ENCODE data around the gene TKFC. TPM values are rescaled to one million over a fixed set of nuclear protein-coding genes. Genes with fewer than 3 reads are reported as not detected.

Gene TKFC
- total and polyA plus RNA-seq, 9 of the 15 experiments (the other 6 are each of a cell fraction or from before 2014, with no cell fraction given) = 2.0 to 61.7 (median 28.5) TPM

GRCh38 chr11:61332797-61333549, at the start of gene TKFC, which contains the start of gene DDB1 (continued):
- TF ChIP-seq ZBTB5 (IDR thresholded peaks at IDR 0.05) (no peak), ID3 (CRISPR knock-in tag; IDR thresholded peaks at IDR 0.05) (no peak), ID3 (tag; IDR thresholded peaks at IDR 0.05) (no peak), SMC3 (conservative IDR thresholded peaks at IDR 0.05; ENCODE audit: insufficient read depth, low read depth, low read length) (no peak), TRIM24 (IDR thresholded peaks at IDR 0.05) (no peak), ETV6 (IDR thresholded peaks at IDR 0.05; ENCODE audit: borderline replicate concordance in 1 of 2, low read depth in 2 of 2, low read length in 1 of 2) (no peak), ETV6 (CRISPR knock-in tag; IDR thresholded peaks at IDR 0.05; ENCODE audit: borderline replicate concordance) (0 out of 2 replicates have a peak, but pooled peaks have one; percentile 43), FOXJ2 (tag; IDR thresholded peaks at IDR 0.05) (no peak), STAT6 (CRISPR knock-in tag; IDR thresholded peaks at IDR 0.05) (no peak), ZBTB43 (CRISPR knock-in tag; IDR thresholded peaks at IDR 0.05) (no peak), MTA3 (IDR thresholded peaks at IDR 0.05; ENCODE audit: borderline replicate concordance) (peak; percentile 80; the same call in 1 of the 2 replicates), L3MBTL2 (IDR thresholded peaks at IDR 0.05) (peak; percentile 64), HSF4 (CRISPR knock-in tag; IDR thresholded peaks at IDR 0.05; ENCODE audit: borderline replicate concordance) (0 out of 2 replicates have a peak, but pooled peaks have one; percentile 25), CGGBP1 (CRISPR knock-in tag; IDR thresholded peaks at IDR 0.05) (no peak), HNRNPUL1 (IDR thresholded peaks at IDR 0.05; ENCODE audit: low read length) (no peak), ARID3A (IDR thresholded peaks at IDR 0.05; ENCODE audit: borderline replicate concordance, low read depth, low read length) (no peak), SPI1 (IDR thresholded peaks at IDR 0.05; ENCODE audit: borderline replicate concordance, low read depth, low read length) (peak; percentile 32; the same call in 1 of the 2 replicates), PTBP1 (IDR thresholded peaks at IDR 0.05; ENCODE audit: low read depth, low read length) (no peak), SNAPC5 (CRISPR knock-in tag; IDR thresholded peaks at IDR 0.05) (no peak)

Data from K562 (cell line).